Astrocyte of the cerebellum (primary cell): Measurements from ENCODE around the gene NUDCD2.
"Not testable (repeated sequence)": the region's sequence is repeated elsewhere in the genome, so short reads cannot be mapped to it uniquely, and the experiment has no call there.

ENCODE experiments used
- DNase-seq: peaks from one replicate; pipeline ENCODE4 v3.0.0-alpha.2; 2011; ENCODE audit warnings: low read depth
- H3K4me3 ChIP-seq: 2 replicates; pipeline ENCODE4 v1.5.1; 2011; ENCODE audit warnings: mild to moderate bottlenecking, low read depth, low read length, moderate library complexity
- in situ Hi-C: cut with HindIII; loops from 2 replicates; pipeline ENCODE4 v1.10.0; 2017; ENCODE audit warnings: low sequenced_read_pairs
- TF ChIP-seq, protein P1 (sequence below): IDR thresholded peaks from 2 replicates; pipeline ENCODE4 v1.5.1; 2012; ENCODE audit warnings: low read length, low read depth, moderate library complexity, mild to moderate bottlenecking; ENCODE audit errors: missing control alignments

NUDCD2 gene

DNA sequence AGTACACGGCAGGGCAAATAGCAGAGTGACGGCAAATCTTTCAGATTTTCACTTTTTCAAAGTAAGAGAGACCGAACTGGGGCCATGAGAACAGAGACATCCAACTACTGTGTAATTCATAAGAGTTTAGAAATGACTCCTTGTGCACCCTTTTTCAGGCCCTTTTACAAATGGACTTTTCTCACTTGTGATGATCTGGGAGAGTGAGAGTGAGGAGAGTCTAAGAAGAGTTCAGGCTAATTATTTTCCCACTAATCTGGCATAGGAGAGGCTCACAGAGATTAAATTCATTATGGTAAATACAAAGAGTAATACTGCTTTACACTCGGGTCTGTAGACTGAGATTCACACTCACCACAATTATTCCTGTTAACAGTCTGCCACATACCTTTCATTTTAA, 23.4 kb downstream of the NUDCD2 start:
- peak overlapping the region; percentile 85 for H3K4me3 ChIP-seq
- no peak for DNase-seq
- in situ Hi-C loops = no loop called here
- TF ChIP-seq, protein P1, sequence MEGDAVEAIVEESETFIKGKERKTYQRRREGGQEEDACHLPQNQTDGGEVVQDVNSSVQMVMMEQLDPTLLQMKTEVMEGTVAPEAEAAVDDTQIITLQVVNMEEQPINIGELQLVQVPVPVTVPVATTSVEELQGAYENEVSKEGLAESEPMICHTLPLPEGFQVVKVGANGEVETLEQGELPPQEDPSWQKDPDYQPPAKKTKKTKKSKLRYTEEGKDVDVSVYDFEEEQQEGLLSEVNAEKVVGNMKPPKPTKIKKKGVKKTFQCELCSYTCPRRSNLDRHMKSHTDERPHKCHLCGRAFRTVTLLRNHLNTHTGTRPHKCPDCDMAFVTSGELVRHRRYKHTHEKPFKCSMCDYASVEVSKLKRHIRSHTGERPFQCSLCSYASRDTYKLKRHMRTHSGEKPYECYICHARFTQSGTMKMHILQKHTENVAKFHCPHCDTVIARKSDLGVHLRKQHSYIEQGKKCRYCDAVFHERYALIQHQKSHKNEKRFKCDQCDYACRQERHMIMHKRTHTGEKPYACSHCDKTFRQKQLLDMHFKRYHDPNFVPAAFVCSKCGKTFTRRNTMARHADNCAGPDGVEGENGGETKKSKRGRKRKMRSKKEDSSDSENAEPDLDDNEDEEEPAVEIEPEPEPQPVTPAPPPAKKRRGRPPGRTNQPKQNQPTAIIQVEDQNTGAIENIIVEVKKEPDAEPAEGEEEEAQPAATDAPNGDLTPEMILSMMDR = no peak

DNA sequence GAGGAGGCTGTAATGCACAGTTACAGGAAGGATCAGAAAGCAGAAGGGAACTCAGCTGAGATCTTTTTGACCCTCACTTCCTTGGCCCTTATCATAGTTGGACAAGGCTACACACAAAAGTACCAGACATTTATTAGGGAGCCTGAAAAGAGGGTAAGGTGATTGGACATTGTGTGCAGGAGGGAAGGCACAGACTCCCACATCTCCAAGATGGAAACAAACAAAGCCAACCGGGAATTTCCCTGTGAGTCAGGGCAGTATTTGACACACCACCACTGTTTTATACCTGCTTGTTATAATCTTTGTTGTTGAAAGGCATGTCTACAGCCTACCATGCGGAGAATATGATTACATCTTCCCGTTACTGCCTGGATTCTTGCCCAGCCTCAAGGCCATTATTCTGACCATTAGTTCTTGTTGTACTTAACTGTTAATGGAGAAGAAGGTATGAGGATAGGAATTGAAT, 25.5 kb downstream of the NUDCD2 start:
- TF ChIP-seq, protein P1 = no peak
- peak; percentile 45 for DNase-seq
- in situ Hi-C loops = no loop called here
- no peak overlapping the region for H3K4me3 ChIP-seq

DNA sequence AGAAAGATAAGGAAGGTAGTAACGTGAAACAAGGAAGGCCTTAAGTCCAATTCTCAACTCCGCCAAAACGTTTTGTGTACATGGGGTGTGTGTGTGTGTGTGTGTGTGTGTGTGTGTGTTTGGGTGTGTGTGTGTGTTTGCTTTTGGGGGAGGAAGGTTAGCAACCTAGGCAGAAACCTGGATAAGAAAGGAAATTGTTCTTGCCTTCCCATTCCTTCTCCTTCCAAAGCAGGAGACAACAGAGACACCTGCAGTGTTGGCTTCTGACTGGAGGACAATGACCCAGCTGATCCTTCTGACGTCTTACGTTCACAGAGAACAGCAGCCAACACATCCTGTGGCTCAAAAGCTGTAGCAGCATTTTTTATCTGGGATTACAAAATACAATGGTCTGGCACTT, 26.6 kb downstream of the NUDCD2 start:
- TF ChIP-seq, protein P1 = no peak
- in situ Hi-C loops = no loop called here
- H3K4me3 ChIP-seq = no peak overlapping the region
- DNase-seq = no peak

DNA sequence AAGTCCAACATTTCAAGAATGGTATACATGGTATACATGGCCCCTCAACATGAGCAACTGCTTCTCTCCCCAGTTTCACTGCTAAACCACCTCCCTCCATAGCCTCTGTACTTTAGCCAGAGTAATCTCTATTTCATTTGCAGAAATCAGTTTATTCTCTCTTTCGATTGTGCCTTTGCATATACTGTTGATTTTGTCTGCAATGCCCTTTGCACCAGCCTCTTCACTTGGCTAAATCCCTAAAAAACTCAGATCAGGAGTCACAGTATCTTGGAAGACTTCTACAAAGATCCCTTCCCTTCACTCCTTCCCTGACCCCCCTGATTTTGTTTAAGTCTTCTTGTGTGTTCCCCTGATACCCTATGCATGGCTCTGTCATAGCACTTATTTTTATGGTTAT, 27.4 kb downstream of the NUDCD2 start:
- no peak overlapping the region for H3K4me3 ChIP-seq
- no peak for DNase-seq
- TF ChIP-seq, protein P1 = no peak
- in situ Hi-C loops = no loop called here

DNA sequence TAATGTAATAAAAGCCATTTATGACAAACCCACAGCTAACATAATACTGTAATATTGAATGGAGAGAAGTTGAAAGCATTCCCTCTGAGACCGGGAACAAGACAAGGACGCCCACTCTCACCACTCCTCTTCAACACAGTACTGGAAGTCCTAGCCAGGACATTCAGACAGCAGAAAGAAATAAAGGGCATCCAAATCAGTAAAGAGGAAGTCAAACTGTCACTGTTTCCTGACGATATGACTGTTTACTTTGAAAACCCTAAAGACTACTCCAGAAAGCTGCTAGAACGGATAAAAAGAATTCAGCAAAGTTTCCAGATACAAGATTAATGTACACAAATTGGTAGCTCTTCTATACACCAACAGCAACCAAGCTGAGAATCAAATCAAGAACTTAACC, 33.8 kb downstream of the NUDCD2 start:
- in situ Hi-C loops, DNase-seq, H3K4me3 ChIP-seq: not testable (repeated sequence)

DNA sequence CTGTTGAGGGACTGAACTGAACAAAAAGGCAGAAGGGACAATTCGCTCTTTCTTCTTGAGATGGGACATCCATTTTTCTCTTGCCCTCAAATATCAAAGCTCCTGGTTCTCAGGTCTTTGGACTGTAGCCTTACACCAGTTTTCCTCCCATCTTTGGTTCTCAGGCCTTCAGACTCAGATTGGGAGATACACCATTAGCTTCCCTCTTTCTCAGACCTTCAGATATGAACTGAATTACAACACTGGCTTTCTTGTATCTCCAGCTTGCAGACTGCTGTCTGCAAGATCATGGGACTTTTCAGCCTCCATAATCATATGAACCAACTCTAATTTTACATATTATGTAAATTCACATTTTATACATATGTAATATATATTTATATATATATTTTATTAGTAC, 35.1 kb downstream of the NUDCD2 start:
- TF ChIP-seq, protein P1 = no peak
- no peak for DNase-seq
- in situ Hi-C loops = no loop called here
- H3K4me3 ChIP-seq = no peak overlapping the region

DNA sequence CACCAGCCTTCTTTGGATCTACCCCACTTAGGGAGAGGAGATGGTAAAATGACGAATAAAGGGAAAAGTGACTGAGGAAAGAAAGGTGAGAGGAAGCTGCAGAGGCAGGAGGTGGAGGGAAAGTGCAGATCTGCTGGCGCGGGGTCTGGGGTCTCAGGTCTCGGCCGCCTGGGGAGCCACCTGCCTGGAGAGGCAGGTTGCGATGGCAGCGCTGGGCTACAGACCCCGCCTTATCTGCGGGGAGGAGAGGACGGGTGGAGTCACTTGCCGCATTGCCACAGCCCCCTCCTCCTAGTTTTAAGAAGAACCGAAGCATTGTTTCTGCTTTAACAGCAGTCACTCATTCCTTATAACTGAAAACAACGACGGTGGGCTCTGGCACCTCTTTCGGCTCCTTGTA, 44.2 kb downstream of the NUDCD2 start:
- DNase-seq, in situ Hi-C loops, H3K4me3 ChIP-seq: not testable (repeated sequence)

DNA sequence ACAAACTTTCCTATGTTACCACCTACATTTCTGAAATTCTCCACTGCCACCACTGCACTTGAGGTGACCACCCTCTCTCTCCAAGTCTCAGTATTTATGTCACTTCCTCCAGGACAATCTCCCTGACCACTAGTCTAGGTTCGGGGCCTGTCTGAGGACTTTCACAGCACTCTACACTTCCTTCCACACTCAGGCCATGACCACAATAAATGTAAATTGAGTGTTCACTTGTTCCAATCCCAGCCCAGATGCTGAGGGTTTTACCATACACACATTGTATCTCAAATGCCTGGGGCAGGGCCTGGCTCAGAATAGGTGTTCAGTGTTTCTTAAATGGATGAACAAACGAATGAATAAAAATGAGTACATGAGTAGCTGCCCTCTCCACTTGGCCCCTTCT, 49.4 kb downstream of the NUDCD2 start:
- in situ Hi-C loops = no loop called here
- no peak for DNase-seq
- TF ChIP-seq, protein P1 = no peak
- H3K4me3 ChIP-seq = no peak overlapping the region
